Ecto neural progenitor cell (in vitro differentiated cells): ENCODE data around the gene MMS22L.
"Not testable (repeated sequence)": the region's sequence is repeated elsewhere in the genome, so short reads cannot be mapped to it uniquely, and the experiment has no call there.

Experiments used
- DNase-seq: peaks from one replicate; pipeline ENCODE4 v3.0.0-alpha.2; 2018; ENCODE audit warnings: low spot score

MMS22L gene

DNA sequence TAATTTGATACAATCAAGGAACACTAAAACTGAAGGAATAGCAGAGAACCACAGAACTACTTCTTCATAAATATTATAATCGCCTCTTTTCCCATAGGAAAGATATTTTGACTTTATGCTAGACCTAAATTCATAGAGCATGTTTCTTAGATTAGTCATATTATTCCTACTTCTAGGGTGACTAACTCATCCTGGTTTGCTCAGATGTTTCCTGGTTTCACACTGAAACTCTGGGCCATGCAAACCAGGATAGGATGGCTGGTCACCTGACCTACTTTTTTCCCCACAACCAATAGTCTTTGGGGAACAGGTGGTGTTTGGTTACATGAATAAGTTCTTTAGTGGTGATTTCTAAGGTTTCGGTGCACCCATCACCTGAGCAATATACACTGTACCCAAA, 42.8 kb downstream of the MMS22L start:
- no peak for DNase-seq

DNA sequence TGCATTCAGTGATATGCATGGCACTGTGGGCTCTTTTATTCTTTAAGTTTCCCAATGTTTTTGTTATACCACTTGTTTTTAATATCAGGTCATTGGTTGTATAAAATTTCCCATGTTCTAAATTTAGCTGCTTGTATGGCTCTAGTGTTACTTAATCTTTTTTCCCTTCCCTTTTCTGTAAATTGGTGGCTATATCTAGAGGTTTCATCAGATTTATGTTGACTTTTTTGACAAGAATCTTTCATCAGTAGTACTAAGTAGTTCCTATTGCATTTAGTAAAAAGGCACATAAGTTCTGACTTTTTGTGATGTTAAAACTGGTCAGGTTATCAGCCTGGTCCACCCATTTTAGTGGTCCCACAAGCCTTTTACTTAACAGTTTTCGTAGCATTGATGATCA, 51.1 kb downstream of the MMS22L start:
- no peak for DNase-seq

DNA sequence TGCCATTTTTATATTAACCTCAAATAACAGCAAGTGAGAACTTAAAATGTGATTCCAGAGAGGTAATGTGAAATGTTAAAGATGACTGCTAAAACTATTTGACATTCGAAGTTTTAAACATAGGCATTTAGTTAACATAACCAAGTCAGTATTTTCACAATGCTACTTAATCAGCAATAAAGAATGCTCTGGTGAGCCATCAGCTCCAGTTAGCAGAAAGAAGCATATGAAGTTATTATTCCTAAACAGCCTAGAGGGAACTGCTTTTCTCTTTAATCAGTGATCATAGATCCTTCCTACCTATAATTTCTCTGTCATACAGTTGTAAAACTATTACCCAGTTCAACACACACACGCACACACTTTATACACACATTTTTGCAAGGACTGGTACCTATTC, 60.1 kb downstream of the MMS22L start:
- no peak for DNase-seq

DNA sequence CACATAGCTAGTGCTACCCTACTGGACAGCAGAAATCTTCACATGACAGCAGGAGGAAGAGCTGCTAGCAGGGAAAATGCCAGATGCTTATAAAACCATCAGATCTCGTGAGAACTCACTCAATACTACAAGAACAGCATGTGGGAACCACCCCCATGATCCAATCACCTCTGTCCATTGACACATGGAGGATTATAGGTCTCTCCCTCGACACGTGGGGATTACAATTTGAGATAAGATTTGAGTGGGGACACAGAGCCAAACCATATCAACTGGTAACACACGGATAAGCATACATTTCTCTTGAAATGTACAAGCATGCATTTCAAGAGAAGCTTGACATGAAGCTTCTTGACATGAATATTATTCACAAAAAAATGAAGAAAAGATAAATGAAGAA, 64.1 kb downstream of the MMS22L start:
- no peak for DNase-seq

DNA sequence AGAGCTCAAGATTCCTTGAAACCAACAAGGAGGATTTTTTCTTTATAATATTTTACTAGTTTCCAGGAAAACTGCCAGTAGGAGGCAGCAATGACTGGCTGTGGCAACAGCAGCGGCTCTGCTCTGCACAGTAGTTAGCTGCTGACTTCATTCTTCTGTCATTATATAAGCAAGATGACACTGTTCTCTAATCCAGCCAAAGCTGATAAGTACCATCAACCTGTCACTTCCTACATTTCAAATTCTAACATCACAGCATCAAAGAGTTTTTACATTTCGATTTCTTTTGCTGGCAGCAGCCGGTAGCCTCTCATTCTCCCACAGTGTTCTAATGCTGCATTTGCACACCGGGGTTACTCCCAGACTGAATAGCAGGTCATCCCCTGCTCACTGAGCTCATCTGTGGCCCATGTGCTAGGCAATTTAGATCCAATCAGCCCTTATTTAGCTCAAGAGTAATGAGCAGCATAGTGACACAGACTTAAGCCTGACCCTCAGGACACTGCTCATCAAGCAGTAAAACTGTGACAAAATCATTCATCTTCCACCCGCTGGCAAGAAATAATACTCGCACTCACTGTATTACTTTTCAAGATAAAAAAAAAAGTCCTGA, 67.8 kb downstream of the MMS22L start:
- DNase-seq = peak; percentile 52

DNA sequence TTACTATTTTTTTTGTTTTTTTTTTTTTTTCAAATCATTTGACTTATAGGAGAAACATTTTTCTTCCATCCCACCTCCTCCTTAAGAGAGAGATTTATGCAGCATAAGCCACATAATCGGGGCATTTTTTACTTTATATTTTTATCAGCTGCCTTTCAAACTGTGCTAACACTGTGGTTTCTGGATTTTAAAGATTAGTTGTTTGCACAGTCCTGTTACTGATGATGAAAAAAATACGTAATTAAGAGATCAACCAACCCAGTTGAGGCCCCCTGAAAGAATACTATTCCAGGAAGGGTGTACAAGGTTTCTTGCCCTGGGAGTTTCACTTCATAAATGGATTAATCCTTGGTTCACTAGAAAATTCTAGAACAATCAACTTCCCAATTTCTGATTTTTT, 68.3 kb downstream of the MMS22L start:
- no peak for DNase-seq

DNA sequence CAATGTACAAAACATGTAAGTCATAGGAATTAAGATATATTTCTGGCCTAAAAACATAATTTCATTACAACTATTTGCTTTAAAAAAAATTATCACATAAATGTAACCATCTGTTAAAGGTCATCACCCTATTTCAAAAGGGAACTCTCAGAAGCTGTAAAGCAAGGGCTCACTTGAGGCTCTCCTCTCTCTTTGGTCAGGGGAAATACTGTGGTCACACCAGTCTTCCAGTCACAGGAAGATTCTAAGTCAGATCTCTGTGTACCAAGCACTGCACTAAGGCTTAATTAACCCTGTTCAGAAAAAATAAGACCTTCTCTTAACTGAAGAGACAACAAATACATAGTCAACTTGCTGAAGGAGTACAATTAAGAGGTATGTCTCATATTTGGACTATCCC, 75.6 kb downstream of the MMS22L start:
- no peak for DNase-seq

DNA sequence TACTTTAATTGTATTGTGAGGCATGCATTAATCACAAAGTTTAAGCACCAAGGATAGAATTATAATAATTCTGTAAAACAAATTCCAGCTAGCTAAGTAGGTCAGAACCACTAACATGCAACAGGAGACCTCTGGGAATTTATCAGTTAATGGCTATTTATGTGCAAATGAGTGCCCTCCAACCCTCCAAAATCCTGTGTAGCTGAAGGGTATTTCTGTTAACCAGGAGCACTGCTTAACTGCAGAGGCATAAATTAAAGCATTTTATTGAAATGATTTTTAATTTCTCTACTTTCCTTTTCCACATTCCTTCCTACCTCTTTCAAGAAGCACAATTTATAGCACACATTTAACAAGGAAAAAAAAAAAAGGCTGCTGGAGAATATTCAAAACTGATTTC, 77.0 kb downstream of the MMS22L start:
- DNase-seq = no peak

DNA sequence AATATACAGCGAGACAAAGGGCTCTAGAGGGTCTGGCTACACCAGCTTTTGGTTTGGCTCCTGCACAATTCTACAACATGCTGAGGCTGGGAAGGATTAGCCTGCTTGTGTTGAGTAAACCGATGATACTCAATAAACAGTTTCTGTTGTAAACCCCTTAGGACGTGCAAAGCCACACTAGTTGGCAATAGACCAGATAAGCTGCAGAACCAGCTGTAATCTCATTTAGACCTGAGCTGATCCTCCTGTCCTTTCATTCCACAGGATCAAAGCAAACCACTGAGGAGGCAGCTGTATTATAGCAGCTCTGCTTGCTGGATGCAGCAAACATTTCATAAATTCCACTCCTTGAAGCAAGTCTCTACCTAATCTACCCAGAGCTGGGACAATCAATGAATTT, 79.7 kb downstream of the MMS22L start:
- DNase-seq = peak; percentile 51

DNA sequence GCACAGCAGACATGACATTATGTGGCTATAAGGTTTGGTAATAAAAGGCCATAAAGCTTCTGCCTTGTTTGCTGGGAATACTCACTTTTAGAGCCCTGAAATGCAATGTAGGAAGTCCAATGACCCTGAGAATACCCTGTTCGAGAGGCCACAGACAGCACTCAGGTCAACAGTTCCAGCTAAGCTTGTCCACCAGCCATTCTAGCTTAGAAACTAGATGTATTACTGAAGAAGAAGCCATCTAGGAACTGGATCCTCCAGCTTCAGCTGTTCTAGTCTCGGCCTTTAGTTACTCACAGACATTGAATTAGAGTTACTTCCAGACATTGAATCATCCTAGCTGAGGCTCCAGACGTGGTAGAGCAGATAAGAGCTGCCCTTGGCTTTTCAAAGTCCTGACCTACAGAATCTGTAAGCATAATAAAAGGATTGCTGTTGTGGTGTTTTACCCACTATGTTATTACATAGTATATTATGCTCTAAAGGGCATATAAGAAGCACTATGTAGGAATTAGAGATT, 84.9 kb downstream of the MMS22L start:
- no peak for DNase-seq

DNA sequence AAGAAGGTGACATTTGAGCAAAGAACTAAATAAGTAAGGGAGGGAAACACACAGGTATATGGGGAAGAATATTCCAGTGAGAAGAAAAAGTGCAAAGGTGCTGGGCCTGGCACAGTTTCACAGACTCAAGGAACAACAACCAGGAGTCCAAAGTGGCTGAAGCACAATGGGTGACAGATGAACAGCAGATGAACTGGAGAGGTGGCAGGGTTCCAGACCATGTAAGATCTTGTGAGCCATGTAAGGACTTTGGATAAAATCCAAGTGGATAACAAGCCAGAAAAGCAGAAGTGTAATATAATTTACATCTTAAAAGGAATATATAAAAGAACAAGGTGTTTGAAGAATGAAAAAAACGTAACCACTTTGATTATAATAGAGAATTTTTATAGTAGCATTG, 87.9 kb downstream of the MMS22L start:
- DNase-seq = no peak

DNA sequence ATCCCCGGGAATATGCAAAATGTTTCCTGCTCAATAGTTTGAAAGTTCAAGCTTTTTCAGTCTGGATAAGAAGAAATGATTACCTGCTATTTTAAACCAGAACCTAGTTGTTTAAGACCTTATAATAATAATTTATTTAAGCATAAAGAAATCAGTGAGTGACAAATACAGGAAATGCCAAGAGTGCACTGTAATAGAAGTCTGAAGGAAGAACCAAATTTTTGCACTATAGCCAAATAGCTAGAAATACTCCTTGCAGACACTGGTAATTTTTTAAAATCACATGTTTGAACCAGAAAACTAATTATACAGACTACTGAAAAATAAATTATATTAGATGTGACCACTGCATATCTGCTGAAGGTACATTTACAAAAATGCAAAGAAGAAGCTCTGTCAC, 93.2 kb downstream of the MMS22L start:
- no peak for DNase-seq

DNA sequence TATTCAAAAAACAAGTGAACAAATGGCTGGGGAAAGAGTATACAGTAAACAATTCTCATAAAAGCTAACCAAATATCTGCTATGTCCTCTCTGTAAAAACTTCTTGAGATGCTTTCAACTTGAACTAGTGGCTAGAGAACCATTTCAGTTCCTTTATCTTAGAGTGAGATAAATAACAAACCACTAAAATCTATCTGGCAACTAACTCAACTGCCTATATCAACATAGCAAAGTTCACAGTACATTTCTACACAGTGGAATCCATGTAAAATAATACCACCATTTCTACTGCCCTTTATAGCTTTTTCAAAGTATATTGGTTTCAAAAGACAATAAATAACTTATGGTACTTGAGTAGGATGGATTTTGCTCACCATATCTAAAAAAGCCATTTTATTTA, 95.1 kb downstream of the MMS22L start:
- no peak for DNase-seq

DNA sequence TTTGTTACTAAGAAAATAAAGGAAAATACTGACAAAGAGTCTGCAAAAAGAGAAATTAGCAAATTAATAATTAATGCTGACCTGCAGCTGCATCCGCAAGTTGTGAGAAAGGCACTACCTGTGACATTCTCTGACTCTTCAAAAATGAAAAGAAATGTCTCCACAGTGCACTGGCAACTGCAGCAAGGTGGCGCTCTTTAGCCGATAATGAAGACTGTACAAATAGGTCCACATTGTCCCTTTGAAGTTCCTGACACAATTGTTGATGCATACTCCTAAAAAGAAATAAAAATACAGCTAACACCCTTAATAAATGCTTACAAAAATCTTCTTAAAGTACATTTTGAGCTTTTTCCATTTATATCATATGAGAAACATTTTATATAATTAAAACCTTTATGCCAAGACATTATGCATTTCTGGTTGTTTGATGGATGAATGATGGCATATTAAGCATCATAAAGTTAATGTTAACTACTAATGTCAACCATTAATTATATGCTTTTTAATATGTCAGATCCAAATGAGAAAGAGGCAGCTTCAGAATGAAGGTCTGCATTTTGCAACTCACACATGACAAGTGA, 96.5 kb downstream of the MMS22L start:
- DNase-seq = peak; percentile 70

DNA sequence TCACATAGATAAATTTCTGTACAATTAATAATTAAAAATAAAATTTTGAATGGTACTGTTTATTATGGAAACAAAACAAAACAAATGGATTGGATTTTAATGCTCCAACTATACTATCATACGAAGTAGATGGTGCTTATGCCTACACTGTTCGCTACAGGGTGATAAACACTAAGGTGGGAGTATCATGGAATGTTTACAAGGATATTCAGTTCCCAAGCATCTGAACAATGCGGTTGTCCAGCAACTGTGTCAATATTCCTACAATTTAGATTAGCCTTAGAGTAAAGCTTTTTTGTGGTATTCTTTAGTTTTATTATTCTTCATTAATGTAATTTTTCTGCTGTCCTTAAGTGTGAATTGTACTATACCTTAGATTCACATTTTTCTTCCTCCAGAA, 105.1 kb downstream of the MMS22L start:
- no peak for DNase-seq

DNA sequence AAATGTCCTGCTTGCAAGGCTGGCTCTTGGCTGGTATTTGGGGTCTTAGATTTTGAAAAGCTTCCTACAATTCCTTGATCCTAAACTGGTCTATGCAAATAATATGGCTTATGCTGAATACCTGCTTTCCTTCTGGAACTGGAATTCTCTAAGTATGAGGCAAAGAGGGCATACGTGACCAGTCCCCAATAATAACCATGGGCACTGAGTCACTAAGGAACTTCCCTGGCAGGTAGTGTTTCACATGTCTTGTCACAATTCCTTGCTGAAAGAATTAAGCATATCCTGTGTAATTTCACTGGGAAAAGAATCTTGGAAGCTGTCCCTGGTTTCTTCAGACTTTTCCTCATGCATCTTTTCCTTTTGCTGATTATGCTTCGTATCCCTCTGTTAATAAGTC, 106.5 kb downstream of the MMS22L start:
- DNase-seq = no peak

DNA sequence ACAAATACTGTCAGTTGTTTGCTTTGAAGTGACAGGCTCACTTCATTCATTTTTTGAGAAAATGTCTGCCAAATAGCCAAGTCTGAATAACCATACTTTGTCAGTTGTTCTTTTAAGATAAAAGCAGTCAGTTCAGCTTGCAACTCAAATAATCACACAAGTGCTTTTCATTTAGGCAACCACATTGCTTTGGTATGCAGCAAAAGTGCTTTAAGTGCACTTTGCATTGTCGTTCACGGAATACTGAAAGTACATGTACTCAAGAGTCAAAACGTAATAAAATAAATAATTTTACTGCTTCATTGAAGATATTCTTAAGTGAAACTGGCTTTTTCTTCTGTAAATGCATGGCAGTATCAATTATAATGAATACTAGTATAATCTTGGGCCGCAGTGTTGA, 107.2 kb downstream of the MMS22L start:
- DNase-seq = no peak

DNA sequence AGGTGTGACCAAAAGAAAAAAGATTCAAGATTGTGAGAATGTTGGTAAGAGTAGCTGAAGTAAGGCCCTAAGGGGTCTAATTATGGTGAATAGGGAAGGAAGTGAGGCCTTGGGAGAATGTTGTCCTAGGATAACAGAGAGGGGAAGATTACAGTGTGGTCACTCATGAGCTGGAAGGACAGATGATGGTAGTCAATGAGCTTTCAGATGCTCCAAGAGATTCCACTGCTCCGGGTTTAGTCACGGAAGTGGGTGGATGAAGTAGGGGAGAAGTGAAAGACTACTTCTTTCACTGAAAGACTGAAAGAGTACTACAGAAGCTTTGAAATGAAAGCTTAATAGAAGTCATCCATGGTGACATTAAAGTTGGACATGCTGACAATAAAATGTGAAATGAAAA, 108.5 kb downstream of the MMS22L start:
- DNase-seq = no peak

DNA sequence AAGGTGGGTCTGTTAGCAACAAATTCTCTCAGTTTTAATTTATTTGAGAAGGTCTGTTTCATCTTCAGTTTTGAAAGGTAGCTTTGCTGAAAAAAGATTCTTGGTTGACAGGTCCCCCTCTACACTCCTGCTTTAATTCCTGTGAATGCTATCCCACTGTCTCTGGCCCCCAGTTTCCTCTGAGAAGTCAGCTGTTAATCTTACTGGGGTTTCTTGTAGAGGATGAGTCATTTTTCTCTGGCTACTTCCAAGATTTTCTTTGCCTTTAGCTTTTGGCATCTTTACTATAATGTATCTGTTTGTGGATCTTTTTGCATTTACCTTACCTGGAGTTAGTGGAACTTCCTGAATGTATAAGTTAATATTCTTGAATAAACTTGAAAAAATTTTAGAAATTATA, 122.7 kb downstream of the MMS22L start:
- DNase-seq = no peak

DNA sequence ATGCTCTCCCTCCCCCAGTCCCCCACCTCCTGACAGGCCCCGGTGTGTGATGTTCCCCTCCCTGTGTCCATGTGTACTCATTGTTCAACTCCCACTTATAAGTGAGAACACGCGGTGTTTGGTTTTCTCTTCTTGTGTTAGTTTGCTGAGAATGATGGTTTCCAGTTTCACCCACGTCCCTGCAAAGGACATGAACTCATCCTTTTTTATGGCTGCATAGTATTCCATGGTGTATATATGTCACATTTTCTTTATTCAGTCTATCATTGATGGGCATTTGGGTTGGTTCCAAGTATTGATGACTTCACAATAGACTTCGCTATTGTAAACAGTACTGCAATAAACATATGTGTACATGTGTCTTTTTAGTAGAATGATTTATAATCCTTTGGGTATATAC, 127.6 kb downstream of the MMS22L start:
- not testable (repeated sequence) for DNase-seq

DNA sequence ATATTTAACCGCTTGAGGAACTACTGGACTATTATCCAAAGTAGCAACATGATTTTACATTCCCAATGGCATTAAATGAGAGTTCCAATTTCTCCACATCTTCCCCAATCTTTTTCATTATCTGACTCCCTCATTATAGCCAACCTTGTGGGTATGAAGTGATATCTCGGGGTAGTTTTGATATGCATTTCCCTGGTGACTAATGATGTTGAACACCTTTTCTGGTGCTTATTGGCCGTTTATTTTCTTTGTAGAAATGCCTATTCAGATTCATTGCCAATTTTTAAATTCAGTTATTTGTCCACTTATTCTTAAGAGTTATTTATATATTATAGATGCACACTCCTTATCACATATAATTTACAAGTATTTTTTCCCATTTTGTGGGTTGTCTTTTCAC, 129.0 kb downstream of the MMS22L start:
- no peak for DNase-seq

DNA sequence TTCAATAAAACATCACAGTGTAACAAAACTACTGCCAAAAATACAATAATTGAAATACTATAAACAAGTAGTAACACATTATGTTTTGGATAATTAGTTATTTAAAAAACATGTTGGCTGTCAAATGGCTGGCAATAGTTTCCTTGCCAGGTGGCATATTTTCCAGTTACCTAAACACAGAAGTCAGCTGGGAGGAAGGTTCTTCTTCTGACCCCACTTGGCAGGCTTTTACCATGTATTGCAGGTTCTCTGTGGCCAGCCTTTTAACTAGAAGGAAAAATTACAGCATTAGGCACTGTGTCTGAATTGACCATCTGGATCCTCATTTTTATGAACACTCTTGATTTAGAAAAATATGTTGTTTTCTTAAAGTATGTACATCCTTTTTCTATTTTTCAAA, 131.4 kb downstream of the MMS22L start:
- no peak for DNase-seq

DNA sequence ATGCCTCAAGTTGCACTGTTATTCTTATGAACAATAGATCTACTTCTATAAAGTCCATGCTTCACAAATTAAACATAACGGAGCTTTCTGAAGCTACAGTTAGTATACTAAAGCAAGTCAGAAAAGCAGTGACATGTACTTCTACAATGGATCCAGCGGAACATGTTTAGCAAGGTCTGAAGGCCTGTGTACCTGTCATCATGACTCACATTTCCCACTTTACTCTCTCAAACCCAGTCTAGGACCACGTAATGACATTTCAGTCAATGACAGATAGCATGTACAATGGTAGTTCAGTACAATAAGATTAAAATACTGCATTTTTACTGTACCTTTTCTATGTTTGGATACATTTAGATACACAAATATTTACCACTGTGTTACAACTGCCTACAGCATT, 132.1 kb downstream of the MMS22L start:
- DNase-seq = no peak

DNA sequence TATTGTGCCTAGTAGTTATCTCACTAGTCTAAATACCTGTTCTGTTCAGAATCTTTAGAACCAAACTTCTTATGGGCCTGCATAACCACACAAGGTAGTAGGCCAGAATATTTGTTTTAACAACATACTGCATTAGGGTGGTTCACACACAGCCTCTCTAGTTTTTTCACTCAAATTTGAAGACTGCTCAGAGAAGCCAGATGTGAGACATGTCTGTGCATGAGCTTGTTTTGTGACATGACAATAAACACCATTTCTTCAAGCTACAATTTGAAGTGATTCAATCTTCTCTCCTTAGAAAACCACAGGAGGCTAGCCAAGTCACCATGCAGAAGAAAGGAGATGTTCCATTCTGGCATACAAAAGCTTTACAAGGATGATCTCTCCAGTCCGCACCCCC, 135.6 kb downstream of the MMS22L start:
- DNase-seq = no peak
